Measurements from ENCODE around the gene CPEB2.

- no peak for TF ChIP-seq CREB1 (CRISPR knock-in tag; IDR thresholded peaks at IDR 0.05)
- TF ChIP-seq, protein P1, sequence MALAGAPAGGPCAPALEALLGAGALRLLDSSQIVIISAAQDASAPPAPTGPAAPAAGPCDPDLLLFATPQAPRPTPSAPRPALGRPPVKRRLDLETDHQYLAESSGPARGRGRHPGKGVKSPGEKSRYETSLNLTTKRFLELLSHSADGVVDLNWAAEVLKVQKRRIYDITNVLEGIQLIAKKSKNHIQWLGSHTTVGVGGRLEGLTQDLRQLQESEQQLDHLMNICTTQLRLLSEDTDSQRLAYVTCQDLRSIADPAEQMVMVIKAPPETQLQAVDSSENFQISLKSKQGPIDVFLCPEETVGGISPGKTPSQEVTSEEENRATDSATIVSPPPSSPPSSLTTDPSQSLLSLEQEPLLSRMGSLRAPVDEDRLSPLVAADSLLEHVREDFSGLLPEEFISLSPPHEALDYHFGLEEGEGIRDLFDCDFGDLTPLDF (CRISPR knock-in tag; IDR thresholded peaks at IDR 0.05), result no peak
- TF ChIP-seq, protein P2, sequence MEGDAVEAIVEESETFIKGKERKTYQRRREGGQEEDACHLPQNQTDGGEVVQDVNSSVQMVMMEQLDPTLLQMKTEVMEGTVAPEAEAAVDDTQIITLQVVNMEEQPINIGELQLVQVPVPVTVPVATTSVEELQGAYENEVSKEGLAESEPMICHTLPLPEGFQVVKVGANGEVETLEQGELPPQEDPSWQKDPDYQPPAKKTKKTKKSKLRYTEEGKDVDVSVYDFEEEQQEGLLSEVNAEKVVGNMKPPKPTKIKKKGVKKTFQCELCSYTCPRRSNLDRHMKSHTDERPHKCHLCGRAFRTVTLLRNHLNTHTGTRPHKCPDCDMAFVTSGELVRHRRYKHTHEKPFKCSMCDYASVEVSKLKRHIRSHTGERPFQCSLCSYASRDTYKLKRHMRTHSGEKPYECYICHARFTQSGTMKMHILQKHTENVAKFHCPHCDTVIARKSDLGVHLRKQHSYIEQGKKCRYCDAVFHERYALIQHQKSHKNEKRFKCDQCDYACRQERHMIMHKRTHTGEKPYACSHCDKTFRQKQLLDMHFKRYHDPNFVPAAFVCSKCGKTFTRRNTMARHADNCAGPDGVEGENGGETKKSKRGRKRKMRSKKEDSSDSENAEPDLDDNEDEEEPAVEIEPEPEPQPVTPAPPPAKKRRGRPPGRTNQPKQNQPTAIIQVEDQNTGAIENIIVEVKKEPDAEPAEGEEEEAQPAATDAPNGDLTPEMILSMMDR (IDR thresholded peaks at IDR 0.05), result no peak
- TF ChIP-seq CBFB (CRISPR knock-in tag; IDR thresholded peaks at IDR 0.05; ENCODE audit: low read depth), result no peak
Observed at GRCh38 chr4:15021311-15021710, 19.0 kb downstream of the CPEB2 start.
